PC-9 (cell line): ENCODE measurements around the gene PFKFB1.

Source experiments
- EZH2 ChIP-seq: fragments of 200-600 bp; sonication (generic); IDR thresholded peaks from 2 replicates; pipeline ENCODE4 v1.8.0; 2017; ENCODE audit warnings: antibody characterized with exemption, low read depth
- TF ChIP-seq, protein P1 (sequence below): fragments of 200-600 bp; sonication (generic); conservative IDR thresholded peaks from 2 replicates; pipeline ENCODE4 v1.6.1; 2017; ENCODE audit warnings: mixed run types, antibody characterized with exemption, mild to moderate bottlenecking, moderate library complexity

DNA sequence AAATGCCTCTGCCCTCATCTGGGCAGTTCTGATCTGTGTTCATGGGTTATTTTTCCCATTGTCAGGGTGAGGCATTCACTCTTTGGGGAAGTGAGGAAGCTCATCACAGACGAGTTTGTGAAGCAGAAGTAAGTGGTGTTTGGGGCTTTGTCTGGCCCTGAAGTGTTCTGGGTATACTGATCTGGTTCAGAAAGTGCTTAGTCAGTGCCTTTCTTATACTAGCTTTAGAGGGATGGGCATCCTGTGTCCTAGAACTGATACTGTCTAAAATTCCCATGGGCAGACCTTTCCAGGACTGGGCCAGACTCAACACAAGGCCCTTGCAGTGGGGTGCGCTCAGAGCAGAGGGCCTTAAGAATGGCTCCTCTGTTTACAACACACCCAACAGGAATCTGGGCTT is 67.0 kb downstream of the PFKFB1 start:
- TF ChIP-seq EZH2: no peak
- TF ChIP-seq, protein P1, sequence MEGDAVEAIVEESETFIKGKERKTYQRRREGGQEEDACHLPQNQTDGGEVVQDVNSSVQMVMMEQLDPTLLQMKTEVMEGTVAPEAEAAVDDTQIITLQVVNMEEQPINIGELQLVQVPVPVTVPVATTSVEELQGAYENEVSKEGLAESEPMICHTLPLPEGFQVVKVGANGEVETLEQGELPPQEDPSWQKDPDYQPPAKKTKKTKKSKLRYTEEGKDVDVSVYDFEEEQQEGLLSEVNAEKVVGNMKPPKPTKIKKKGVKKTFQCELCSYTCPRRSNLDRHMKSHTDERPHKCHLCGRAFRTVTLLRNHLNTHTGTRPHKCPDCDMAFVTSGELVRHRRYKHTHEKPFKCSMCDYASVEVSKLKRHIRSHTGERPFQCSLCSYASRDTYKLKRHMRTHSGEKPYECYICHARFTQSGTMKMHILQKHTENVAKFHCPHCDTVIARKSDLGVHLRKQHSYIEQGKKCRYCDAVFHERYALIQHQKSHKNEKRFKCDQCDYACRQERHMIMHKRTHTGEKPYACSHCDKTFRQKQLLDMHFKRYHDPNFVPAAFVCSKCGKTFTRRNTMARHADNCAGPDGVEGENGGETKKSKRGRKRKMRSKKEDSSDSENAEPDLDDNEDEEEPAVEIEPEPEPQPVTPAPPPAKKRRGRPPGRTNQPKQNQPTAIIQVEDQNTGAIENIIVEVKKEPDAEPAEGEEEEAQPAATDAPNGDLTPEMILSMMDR: no peak
